ENCODE data around the gene C14orf132. TPM values are rescaled to one million over a fixed set of nuclear protein-coding genes. Genes with fewer than 3 reads are reported as not detected.
"Not testable (repeated sequence)": the region's sequence is repeated elsewhere in the genome, so short reads cannot be mapped to it uniquely, and the experiment has no call there.

The C14orf132 gene
- polyA plus RNA-seq, 3 donors = 31.1 to 33.6 (median 31.9) TPM

GRCh38 chr14:96058576-96059200 lies 19.5 kb downstream of the C14orf132 start:
- DNase-seq (ENCODE audit: low read depth in 3 of 3, low spot score in 2 of 3) = no peak

GRCh38 chr14:96059519-96060135 lies 20.5 kb downstream of the C14orf132 start:
- DNase-seq (ENCODE audit: low read depth in 3 of 3, low spot score in 2 of 3) = no peak

- DNase-seq (ENCODE audit: low read depth in 3 of 3, low spot score in 2 of 3) = no peak
Measured at GRCh38 chr14:96060186-96060933, 21.2 kb downstream of the C14orf132 start.

- DNase-seq (ENCODE audit: low read depth in 3 of 3, low spot score in 2 of 3) = no peak
Measured at GRCh38 chr14:96062010-96062409, 22.8 kb downstream of the C14orf132 start.

GRCh38 chr14:96062506-96062905 lies 23.3 kb downstream of the C14orf132 start:
- DNase-seq (ENCODE audit: low read depth in 3 of 3, low spot score in 2 of 3) = no peak

- DNase-seq (ENCODE audit: low read depth in 3 of 3, low spot score in 2 of 3) = no peak
Measured at GRCh38 chr14:96064866-96065265, 25.7 kb downstream of the C14orf132 start.

GRCh38 chr14:96065661-96066459 lies 26.7 kb downstream of the C14orf132 start:
- DNase-seq (ENCODE audit: low read depth in 3 of 3, low spot score in 2 of 3) = no peak

GRCh38 chr14:96066976-96067375 lies 27.8 kb downstream of the C14orf132 start:
- no peak for DNase-seq (ENCODE audit: low read depth in 3 of 3, low spot score in 2 of 3)

GRCh38 chr14:96067985-96068930 lies 29.1 kb downstream of the C14orf132 start:
- DNase-seq (ENCODE audit: low read depth in 3 of 3, low spot score in 2 of 3) = no peak

GRCh38 chr14:96069421-96069820 lies 30.3 kb downstream of the C14orf132 start:
- DNase-seq (ENCODE audit: low read depth in 3 of 3, low spot score in 2 of 3) = no peak

- DNase-seq (ENCODE audit: low read depth in 3 of 3, low spot score in 2 of 3) = no peak
Measured at GRCh38 chr14:96071561-96071960, 32.4 kb downstream of the C14orf132 start.

GRCh38 chr14:96072076-96072475 lies 32.9 kb downstream of the C14orf132 start:
- no peak for DNase-seq (ENCODE audit: low read depth in 3 of 3, low spot score in 2 of 3)

GRCh38 chr14:96072746-96073145 lies 33.6 kb downstream of the C14orf132 start:
- DNase-seq (ENCODE audit: low read depth in 3 of 3, low spot score in 2 of 3) = no peak

- not testable (repeated sequence) for DNase-seq (ENCODE audit: low read depth in 3 of 3, low spot score in 2 of 3)
Measured at GRCh38 chr14:96073260-96074039, 34.3 kb downstream of the C14orf132 start.

- DNase-seq (ENCODE audit: low read depth in 3 of 3, low spot score in 2 of 3) = no peak
Measured at GRCh38 chr14:96077983-96078624, 38.9 kb downstream of the C14orf132 start.

- no peak for DNase-seq (ENCODE audit: low read depth in 3 of 3, low spot score in 2 of 3)
Measured at GRCh38 chr14:96078625-96079016, 39.5 kb downstream of the C14orf132 start.

- DNase-seq (ENCODE audit: low read depth in 3 of 3, low spot score in 2 of 3) = no peak
Measured at GRCh38 chr14:96079066-96079465, 39.9 kb downstream of the C14orf132 start.

- no peak for DNase-seq (ENCODE audit: low read depth in 3 of 3, low spot score in 2 of 3)
Measured at GRCh38 chr14:96080571-96080970, 41.4 kb downstream of the C14orf132 start.

- no peak for DNase-seq (ENCODE audit: low read depth in 3 of 3, low spot score in 2 of 3)
Measured at GRCh38 chr14:96081224-96081623, 42.1 kb downstream of the C14orf132 start.

Measured in right renal cortex interstitium (tissue), 3 donors.